GM21390 (cell line): ENCODE measurements around the gene NTRK2.
A peak's percentile ranks its signal among the peaks of the same experiment; 100 is the strongest.

ENCODE experiments used
- ATAC-seq: cut with Tn5 transposase; IDR thresholded peaks from one replicate; pipeline ENCODE4 v1.9.1; 2021; ENCODE audit not compliant: unreplicated experiment

NTRK2 gene

DNA sequence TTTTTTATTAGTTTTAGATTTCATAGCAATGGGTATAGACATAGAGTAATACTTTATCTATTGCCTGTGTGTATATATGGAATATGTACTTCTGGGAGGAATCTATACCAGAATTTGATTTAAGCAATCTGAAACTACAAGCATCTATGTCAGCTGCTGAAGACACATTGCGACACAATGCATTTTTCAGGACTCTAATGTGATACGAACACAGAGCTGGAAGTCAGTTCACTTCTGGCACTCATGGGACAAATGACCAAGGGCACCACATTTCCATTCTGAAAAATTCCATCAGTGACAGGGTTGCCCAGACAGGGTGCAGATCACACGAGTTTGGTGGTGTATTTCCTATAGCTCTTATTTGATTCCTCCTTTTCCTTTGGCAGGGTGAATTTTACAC is 259.5 kb downstream of the NTRK2 start:
- ATAC-seq: no peak

DNA sequence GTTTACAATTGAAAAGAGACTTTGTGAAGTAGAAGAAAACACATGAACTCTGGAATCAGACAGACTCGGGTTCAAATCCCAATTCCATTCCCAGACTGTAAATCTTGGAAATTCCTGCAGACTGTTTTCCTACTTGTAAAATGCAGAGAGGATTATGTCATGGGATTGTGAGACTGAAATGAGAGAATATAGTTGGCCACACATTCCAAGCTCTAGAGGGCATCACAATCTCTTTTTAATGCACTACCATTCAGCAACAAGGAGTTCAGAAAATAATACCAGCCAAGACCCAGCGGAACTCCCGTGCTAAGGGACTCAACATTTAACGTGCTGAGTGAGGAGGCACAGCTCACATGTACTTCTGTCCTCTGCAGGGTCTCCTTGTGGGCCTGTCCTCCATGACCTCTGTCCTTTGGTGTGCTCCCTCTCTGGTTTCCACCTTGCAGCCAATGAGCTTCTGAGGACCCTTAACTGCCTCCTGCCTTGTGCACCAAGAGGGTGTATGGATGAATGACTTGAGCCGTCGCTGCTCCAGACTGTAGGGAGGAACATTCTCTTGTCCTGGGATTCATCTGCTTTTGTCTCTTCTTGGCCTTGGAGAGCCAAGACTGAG is 263.5 kb downstream of the NTRK2 start:
- no peak for ATAC-seq

DNA sequence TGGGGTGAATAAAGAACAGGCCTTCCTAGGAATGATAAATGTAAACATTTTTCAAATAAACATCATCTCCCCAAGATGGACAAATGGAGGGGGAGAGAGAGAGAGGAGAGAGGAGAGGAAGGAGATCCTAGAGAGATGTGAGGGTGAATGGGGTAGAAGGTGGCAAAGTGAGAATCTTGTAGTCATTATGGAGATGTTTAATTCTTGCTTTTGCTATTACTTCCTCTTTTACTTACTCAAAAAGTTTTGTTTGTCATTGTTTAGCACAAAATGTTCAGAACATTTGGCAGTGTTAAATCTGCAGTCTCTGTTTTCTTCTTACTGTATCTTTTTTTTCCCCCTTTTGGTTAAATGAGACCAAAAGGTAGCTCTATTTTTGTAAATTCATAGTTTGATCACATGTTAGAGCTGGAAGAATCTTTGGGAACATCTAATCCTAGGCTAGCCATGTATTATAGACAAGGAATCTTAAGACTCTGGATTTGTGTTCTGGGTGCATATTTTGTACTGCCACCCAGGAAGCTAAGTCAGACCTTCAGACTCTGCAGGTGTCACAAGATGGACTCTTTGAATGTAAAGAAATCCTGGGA is 266.1 kb downstream of the NTRK2 start:
- no peak for ATAC-seq

DNA sequence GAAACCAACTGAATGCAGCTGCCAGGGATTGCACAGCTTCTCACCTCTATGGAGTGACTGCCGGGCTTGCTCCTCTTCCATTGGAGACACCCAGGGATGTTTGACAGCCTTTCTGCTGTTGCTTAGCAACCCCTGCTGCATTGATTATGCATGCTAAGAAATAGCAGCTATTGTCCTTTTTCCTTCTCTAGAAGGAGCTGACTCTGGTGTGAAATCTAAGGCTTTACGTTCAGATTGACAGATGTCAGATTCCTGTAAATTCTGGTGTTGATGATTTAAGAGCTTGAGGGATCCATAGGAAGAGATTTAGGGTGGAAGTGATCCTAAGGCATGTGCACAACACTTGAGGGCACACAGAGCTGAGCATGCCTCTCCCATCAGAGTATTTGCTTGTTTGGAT is 267.7 kb downstream of the NTRK2 start:
- ATAC-seq: no peak

DNA sequence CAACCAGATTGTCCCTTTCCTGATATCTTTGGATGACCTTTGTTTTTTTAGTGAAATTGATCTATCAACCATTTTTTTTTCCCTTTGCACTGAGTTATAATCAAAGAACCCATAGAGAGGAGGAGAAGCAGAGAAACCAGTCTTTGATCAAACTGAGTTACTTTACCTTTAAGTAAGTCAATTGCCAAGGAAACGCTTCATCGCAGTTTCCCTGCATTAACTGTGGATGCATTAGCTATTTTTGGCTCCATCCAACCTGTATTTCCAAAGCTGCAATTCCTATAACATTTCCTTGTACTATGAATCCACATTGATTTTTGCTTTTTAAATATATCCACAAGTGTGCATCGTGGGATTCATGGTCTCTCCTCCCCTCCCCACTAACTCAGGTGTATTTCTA is 268.1 kb downstream of the NTRK2 start:
- ATAC-seq: no peak

DNA sequence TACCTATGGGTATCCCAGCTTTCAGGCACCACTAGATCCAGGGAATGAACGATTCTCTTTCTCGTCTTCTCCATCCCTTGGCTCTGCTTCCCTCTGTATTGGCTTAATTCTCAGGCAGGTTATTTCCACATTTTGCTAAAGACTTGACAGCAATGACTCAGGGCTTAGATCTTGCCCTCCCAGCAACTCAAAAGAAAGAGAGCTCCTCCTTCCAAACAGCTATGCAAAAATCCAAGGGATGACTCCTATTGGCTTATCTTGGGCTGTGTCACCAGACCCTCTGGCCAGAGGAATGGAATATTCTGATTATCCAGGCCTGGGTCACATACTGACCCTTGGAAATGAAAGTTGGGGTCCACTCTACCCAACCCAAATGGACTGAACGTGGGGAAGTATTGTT is 270.2 kb downstream of the NTRK2 start:
- no peak for ATAC-seq

DNA sequence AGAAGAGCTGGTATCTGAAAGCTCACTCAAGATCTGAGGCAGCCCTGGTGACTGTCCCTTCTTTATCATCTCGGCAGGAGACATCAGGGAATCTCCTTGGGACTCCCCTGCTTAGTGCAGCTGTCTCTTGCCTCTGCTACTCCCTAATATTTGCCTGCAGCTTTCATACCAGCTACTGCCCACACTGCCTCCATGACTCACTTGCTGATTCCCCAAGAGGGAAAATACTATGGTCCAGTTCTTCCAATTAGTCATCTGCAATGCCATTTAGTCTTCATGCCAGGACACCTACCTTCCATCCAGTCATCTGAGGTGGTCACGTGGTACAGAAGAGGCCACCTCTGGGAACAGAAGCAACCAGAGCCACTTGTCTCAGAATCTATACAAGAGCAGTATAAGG is 270.8 kb downstream of the NTRK2 start:
- ATAC-seq: no peak

DNA sequence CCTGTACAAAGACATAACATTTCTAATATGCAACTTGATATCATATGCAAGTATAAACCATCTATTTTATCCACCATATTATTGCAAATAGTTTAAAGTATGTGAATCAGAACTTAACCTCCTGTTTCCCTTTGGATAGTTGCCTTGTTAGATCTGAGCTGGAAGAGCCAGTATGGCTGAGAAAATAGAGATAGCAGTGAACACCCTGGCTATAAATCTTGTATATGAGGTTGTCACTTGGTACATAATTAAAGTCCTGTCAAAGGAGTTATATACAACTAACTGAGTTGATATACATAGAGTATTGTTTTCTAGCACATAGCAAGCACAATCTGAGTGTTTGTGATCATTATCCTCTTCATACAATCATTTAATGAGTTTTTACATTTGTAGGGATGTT is 272.3 kb downstream of the NTRK2 start:
- ATAC-seq: no peak

DNA sequence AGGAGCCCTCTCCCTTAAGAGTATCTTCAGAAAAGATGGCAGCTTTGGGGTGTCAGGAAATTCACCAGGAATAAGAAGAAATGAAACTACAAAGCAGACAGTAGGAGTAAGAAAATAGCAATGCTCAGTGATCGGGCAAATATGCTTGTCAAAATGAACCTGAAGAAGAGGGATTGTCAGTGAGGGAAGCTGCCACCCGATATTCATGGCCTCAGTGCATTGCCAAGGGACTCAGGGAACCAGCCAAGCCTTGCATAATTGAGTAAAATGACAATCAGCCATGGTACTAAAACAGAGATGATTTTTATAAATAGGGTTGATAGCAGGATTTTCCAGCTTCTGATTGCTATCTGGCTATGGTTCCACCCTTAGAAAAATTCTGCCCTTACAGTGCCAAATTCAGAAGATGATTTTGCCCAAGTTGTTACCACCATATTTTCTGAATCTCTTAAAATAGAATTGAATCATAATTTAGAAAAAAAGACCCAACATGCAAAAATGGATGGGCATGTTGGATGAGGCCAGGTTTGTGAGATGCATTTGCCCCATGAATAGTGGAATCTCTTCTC is 274.0 kb downstream of the NTRK2 start:
- ATAC-seq: no peak

DNA sequence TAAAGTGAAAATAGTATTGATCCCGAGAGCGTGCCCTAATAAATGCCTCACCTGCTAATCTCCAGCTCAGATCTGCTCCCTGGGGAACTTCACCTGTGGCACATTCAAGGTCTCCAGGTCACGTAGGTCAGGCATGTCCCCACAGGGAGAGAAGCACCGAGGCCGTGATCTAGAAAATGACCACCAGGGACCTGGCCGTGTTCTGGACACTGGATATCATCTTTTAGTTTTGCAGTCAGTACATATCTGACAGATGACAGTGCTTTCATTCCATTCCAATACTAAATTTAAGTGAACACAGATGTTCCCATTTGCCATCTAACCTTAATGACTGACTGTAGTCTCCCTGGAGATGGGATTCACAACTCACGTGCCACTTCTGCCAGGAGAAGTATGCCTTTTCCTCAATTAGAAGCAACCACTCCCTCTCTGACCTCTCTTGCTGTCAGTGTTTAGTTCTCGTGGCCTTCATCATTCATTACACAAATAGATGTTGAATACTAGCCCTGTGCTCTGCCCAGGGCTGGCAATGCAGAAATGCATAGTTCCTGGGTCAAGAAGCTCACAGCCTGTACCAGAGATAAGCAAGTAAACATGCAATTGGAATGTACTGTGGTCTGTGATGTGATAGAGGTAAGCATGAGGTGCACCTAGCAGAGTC is 276.5 kb downstream of the NTRK2 start:
- no peak for ATAC-seq

DNA sequence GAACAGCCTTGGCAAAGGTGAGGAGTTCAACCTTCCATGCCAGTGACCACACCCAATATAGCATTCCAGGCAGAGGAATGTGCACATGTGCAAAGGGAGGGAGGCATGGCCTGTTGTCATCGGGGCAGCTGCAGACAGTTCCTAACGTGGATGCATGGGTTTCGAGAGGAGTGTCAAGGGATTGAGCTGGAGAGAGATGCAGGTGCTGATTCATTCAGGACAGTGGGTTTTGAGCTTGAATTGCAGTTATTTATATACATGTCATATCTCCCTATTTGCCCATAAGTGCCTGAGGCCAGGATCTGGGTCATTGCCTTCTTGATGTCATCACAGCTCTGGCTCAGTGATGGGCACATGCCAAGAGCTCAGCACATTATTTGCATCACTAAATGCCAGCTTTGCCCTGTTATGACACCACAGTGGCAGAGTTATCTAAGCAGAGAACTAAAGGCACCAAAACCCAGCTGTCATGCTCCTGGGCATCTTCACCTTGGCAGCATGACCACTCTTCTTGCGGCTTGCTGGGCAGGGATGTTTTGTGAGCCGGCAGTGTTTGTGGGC is 278.0 kb downstream of the NTRK2 start:
- no peak for ATAC-seq

DNA sequence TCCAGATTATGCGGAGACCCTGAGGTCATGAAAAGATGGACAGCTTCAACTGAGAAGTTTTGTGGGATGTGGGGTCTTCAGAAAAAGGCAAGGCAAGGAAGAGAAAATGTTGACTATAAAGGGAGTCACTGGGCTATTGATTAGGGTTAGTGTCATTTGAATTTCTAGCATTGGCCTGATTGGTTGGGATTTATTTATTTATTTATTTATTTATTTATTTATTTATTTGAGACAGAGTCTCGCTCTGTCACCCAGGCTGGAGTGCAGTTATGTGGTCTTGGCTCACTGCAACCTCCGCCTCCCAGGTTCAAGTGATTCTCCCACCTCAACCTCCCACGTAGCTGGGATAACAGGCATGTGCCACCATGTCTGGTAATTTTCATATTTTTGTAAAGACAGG is 279.7 kb downstream of the NTRK2 start:
- ATAC-seq: no peak

DNA sequence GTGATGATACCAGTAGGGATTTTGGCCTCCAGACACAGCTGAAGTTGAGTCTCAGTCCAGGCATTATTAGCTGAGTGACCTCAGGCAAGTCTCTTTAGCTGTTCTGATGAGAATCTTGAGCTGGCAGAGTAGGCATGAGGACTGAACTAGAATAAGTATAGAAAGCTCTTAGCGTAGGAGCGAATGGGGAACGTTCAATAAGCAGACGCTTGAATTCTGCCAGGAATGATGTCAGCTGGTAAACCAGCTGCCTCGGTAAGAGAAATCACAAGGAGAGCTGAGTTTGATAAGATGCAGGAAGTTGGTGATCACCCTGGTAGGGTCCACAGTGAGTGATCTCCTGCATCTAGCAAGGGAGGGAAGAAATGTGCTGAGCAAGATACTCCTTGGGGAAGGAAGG is 280.4 kb downstream of the NTRK2 start:
- ATAC-seq: no peak

DNA sequence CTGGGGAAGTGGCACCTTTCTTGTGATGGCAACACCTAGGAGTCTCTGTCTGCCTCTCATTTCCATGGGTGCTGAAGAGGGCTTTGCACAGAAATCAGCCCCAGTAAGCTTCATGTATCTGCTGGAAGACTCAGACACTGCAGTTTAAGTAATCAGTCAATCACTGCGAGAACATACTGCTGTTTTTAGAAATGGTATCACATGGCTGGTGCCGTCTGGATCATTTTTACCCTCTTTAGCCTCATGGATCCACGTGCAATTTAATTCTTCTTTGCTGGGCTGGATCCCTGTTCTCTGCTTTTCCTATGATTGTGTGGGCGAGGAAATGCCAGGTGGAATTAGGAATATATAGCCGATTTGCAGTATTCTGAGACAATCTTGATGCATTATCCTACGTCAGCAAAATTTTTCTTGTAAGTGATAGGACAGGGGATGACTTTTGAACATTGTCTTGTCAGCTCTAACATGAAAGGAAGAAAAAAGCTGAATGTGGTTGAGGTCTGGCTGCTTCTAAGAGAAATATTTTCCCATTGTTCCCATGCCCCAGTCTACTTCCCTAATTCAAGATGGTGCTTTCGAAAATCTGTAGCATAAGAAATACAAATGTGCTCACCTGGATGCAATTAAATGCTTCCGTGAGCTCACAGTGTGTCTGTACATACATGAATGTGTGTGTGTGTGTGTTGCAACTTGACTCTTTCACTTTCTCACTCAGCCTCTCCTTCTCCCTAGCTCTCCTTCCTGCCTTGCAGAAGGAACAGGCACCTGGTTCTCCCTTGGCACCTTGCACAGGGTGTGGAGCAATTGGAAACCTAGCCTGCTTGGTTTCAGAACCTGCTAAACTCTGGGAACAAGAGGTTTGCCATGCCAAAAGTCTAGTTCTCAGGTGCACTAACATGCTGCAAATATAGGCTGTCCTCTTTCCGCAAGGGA is 281.6 kb downstream of the NTRK2 start:
- no peak for ATAC-seq

DNA sequence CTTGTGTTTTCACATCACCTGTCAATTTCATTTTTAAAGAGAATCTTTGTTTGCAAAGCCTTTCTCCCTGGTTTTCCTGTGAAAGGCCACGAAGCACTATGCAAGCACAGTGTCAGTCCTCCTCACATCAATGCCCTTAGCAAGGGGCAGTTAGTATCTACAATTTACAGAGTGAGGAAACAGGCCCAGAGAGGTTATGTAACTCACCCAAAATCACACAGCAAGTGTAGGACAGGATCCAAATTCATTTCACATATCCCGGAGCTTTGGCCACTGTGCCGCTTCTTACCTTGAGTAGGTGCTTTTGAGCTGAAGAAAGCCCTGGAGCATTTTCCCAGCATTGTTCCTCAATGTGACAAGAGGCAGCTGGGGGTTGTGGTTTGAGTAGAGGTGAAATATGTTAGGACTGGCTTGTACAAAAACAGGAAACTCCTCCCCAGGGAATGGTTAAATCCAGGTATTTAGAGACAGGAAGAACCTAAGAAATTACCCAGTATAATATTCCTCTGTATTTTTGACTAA is 283.8 kb downstream of the NTRK2 start:
- no peak for ATAC-seq

DNA sequence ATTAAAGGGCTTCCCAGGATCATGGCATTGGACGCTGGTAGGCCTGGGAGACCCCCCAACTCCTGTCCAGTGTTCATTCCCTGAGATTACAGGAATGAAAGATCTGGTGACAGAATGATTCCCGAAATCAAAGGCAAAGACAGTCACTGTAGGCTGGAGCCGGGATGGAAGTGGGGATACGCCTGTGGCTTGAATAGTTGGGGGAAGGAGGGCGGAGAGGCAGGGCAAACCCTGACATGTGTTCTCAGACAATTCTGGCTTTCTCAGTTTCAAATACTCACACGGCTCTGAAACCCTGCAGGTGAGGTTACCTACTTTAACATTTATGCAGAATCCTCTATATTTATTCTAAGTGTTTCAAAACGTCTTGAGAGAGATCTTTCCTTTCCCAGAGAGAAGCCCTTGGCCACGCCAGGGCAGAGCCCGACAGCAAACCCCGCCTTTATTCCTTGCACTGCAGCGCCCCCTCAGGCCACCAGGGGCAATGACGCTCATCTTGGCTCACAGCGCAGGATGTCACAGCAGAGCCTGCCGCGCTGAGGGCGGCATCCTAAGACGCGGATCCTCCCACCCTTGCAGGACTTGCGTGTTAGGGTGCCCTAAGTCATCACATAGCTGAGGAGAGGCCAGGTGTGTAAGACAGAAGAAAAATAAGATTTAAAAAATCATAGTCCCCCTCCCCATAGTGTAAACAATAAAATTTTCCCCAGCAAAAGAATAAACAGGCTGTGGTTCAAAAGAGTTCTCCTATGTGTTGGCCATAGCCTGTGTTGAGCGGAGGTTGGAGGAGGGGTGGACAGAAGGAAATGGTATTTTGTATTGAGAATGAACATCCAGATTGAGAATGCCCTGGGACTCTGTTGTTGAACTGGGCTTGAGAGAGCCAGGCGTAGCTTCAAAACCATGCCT is 284.5 kb downstream of the NTRK2 start:
- ATAC-seq: peak; percentile 99

DNA sequence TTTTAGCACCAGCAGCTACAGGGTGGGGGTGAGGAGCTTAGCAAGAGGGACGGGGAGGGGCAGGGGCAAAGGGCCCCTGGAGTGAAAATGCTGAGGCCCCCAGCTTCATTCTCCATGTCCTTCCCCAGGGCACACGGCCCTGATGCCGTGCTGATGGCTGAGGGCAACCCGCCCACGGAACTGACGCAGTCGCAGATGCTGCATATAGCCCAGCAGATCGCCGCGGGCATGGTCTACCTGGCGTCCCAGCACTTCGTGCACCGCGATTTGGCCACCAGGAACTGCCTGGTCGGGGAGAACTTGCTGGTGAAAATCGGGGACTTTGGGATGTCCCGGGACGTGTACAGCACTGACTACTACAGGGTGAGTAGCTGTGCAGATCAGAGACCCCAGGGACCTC is 285.6 kb downstream of the NTRK2 start:
- ATAC-seq: no peak

DNA sequence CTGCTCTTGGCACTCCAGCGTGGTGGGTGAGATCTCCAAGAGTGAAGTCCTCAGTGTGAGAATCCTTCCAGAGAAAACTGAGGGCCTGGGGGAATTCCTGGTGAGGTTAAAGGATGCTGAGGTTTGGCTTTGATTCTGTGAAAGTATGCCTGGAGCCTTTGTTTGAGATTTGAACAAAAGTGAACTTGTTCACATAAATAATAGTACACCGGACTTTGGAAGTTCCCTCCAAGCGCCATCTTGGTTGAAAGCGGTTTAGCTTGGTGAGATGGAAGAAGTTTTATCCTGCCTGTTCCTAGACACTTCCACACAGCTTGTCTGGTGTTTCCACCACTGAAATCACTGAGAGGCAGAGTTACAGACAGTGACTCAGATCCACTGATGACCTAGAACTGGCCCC is 286.4 kb downstream of the NTRK2 start:
- ATAC-seq: no peak

DNA sequence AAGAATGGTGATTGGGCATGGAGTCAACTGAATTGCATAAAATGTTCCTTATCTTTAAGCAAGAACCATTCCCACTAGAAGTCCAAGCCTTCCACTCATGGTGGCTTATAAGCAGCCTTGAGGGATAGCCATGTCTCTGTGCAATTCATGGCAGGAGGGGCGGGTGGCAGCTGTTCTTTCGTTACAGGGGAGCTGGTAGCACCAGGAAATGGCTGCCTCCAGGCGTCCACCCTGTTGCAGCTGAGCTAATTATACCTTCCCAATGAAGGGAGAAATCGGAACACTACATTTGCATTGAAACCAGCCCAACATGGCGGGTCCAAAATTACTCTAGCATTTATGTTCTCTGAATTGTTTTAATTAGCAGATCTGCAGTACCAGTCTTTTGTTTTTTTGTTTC is 289.8 kb downstream of the NTRK2 start:
- no peak for ATAC-seq
